ENCODE measurements around the gene ZHX3.

Gene ZHX3

GRCh38 chr20:41353530-41353929, 36.0 kb upstream of the ZHX3 start:
- no peak for DNase-seq

GRCh38 chr20:41352666-41353065, 35.1 kb upstream of the ZHX3 start:
- DNase-seq, result no peak

GRCh38 chr20:41352106-41352505, 34.6 kb upstream of the ZHX3 start:
- no peak for DNase-seq

- DNase-seq, result no peak
Observed at GRCh38 chr20:41350408-41350962, 33.0 kb upstream of the ZHX3 start.

GRCh38 chr20:41349943-41350342, 32.4 kb upstream of the ZHX3 start:
- no peak for DNase-seq

- no peak for DNase-seq
Observed at GRCh38 chr20:41349266-41349665, 31.7 kb upstream of the ZHX3 start.

- no peak for DNase-seq
Observed at GRCh38 chr20:41348430-41349172, 31.1 kb upstream of the ZHX3 start.

GRCh38 chr20:41347523-41348429, 30.2 kb upstream of the ZHX3 start:
- no peak for DNase-seq

- no peak for DNase-seq
Observed at GRCh38 chr20:41345729-41346067, 28.2 kb upstream of the ZHX3 start.

GRCh38 chr20:41344938-41345728, 27.6 kb upstream of the ZHX3 start:
- DNase-seq, result no peak

- DNase-seq, result no peak
Observed at GRCh38 chr20:41344477-41344876, 26.9 kb upstream of the ZHX3 start.

- DNase-seq, result no peak
Observed at GRCh38 chr20:41342474-41343464, 25.2 kb upstream of the ZHX3 start.

GRCh38 chr20:41340327-41341055, 23.0 kb upstream of the ZHX3 start, which contains the start of gene LPIN3:
Gene LPIN3, plus strand, starts transcription at chr20:41340821. Its CDS starts 4,983 bp downstream, at chr20:41345804.
- DNase-seq, result peak in 28 of 56 donors; percentile 13 to 75 (median 32)

GRCh38 chr20:41339957-41340326, 22.4 kb upstream of the ZHX3 start:
- peak in 52 of 56 donors; percentile 16 to 85 (median 60) for DNase-seq

GRCh38 chr20:41336711-41337492, 19.4 kb upstream of the ZHX3 start:
- DNase-seq, result no peak

- no peak for DNase-seq
Observed at GRCh38 chr20:41335591-41335990, 18.1 kb upstream of the ZHX3 start.

GRCh38 chr20:41334443-41335421, 17.2 kb upstream of the ZHX3 start:
- DNase-seq, result no peak
